22Rv1 (cell line): ENCODE measurements around the gene RBP5.

Source experiments
- H3K27ac ChIP-seq: fragments of 450-650 bp; 2 replicates; pipeline ENCODE4 v1.5.1; 2017
- CTCF ChIP-seq: fragments of 450-650 bp; IDR thresholded peaks from 2 replicates; pipeline ENCODE4 v1.5.1; 2017; ENCODE audit warnings: mild to moderate bottlenecking
- ZFX ChIP-seq: fragments of 450-650 bp; IDR thresholded peaks from 2 replicates; pipeline ENCODE4 v1.6.1; 2017; ENCODE audit warnings: antibody characterized with exemption, borderline replicate concordance

Gene RBP5

DNA sequence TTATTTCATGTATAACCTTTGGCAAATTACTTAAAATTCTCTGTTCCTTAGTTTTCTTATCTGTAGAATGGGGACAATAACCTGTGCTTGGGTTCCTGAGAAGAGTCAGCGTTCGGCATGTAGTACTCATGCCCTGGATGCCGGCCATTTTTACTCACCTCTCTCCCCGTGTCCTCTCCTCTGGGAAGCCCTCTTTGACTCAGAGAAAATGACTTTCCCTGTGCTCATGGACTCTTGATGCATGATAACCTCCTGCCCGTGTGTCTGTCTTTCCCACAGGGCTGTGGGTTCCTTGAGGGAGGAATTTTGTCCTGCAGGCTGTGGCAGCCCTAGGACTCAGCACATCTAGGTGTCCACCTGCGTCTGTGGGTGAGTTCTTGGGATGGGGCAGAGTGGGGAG, 13.8 kb downstream of the RBP5 start:
- TF ChIP-seq CTCF (no peak), ZFX (no peak)
- H3K27ac ChIP-seq = no peak overlapping the region

GRCh38 chr12:7114008-7114407, 14.7 kb downstream of the RBP5 start:
- TF ChIP-seq CTCF (no peak), ZFX (no peak)
- no peak overlapping the region for H3K27ac ChIP-seq

- H3K27ac ChIP-seq = no peak overlapping the region
- TF ChIP-seq CTCF (peak; percentile 97), ZFX (no peak)
Observed at GRCh38 chr12:7113389-7113871, 15.3 kb downstream of the RBP5 start.

DNA sequence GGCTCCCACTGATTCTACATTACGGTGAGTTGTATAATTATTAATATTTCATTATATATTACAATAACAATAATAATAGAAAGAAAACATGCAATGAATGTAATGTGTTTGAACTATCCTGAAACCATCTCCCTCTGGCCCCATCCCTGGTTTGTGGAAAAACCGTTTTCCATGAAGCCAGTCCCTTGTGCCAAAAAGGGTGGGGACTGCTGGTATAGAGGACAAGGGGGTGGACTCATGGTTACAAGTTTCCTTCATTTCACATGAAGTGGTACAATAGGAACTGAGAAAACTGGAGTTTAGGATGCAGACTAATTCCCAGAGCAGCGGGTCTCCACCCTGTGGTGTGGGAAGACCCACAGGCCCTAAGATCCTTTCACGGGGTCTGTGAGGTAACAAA, 16.6 kb downstream of the RBP5 start:
- no peak overlapping the region for H3K27ac ChIP-seq
- no peak for TF ChIP-seq ZFX
- no peak for TF ChIP-seq CTCF

DNA sequence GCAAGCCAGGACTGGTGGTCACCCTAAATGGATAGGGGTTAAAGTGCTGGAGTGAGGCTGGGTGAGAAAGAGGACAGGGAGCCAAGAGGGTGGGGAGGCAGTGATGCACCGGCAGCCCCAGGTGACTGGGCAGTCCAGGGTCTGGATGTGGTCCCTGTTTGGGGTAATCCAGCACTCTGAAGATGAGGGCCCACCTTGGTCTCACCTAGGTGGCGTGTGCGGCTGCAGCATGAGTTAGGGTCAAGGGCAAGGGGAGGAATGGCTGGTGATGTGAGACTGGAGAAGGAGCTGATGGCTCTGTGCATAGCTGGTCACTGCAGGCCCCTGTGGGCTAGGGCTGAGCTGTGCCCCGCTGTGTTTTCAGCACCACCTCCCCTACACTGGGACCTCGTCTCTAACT, 18.0 kb downstream of the RBP5 start:
- TF ChIP-seq CTCF (no peak), ZFX (no peak)
- H3K27ac ChIP-seq = no peak overlapping the region

DNA sequence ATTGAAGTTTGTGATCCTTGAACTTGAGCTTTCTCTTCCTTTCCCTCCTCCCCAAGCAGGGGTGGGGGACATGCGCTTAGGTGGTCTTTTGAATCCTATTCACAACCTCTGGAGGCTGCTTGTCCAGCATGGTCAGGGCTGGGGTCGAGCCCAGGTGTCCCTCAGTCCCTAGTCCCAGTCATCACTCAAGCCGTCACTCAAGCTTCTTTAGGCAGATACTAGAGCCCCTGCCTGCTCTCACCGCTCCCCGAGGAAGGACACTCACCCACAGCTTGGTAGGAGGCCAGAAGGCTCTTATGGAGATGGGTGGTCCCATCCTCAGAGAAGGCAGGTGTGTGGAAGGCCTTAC, 19.1 kb downstream of the RBP5 start:
- H3K27ac ChIP-seq = no peak overlapping the region

More for the DNA sequence above, 19.1 kb downstream of the RBP5 start:
- 0 out of 2 replicates have a peak, but pooled peaks have one; percentile 42 for TF ChIP-seq CTCF
- no peak for TF ChIP-seq ZFX
